ENCODE data around the gene PPA1. TPM values are rescaled to one million over a fixed set of nuclear protein-coding genes. Genes with fewer than 3 reads are reported as not detected.

PPA1 gene
- total RNA-seq, 1 experiment from 2014 or later: 234 TPM

DNA sequence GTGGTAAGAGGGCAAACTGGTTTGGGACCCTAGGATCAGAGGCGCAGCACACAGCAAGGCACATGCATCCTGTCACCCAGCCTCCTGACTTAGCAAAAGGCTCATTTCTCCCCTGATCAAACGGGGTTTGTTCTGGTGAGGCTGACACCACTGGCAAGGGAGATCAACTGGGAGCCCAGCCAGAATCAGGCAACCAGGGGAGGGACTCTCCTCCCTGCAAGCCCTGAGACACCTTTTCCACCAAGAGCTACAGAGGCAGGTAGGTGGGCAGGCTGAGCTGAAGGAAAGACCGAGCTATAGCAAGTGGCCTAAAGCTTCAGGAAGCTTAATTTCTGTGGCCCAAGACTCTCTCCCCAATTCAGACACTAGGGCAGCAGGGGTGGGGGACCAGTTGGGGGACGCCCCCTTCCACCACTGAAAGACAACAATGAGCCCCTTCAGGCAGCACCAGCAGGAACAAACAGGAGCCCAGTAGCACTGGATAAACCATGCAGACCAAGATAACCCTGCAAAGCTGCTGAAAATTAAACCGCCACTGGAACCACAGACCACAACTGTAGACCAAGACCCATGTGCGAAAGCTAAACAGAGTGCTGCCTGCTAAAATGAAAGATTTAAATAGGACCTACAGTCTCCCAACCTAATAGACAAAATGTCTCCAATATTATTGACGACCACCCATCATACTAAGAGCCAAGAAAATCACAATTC lies 35.8 kb downstream of the PPA1 start:
- intact Hi-C loops (cut with micrococcal nuclease): no loop called here
- POLR2A ChIA-PET: no interaction called here
- no TSS peak for BruUV-seq (replicated peaks)

More for the DNA sequence above, 35.8 kb downstream of the PPA1 start:
- 0 out of 2 replicates have a peak, but pooled peaks have one; percentile 26 for ATAC-seq
- no peaks in the 10 kb centered on the region for H3K9me2 ChIP-seq (ENCODE audit: insufficient read depth)
- H3K4me3 ChIP-seq (replicated peaks in 1 of 2; ENCODE audit: low read depth in 1 of 2, low read length in 2 of 2): no peak overlapping the region
- RAD21 ChIA-PET (ENCODE audit: low non-redundant PET in 1 of 2, low total read pairs in 2 of 2, uncharacterized antibody in 2 of 2, unreplicated experiment in 2 of 2): no interaction called here
- no peak overlapping the region for H3K4me2 ChIP-seq (ENCODE audit: low read length)
- TF ChIP-seq JUND (IDR thresholded peaks at IDR 0.05) (no peak), ATF3 (IDR thresholded peaks at IDR 0.05) (no peak), ZFX (IDR thresholded peaks at IDR 0.05) (no peak), RAD21 (IDR thresholded peaks at IDR 0.05; ENCODE audit: low read depth) (no peak), ZBTB33 (IDR thresholded peaks at IDR 0.05; ENCODE audit: extremely low read depth, insufficient replicate concordance, low read length) (no peak), TCF7L2 (IDR thresholded peaks at IDR 0.05; ENCODE audit: borderline replicate concordance, extremely low read depth, insufficient read depth, insufficient read length) (no peak), FOSL1 (IDR thresholded peaks at IDR 0.05; ENCODE audit: low read depth) (no peak), SIN3A (IDR thresholded peaks at IDR 0.05; ENCODE audit: low read depth) (no peak), ZNF274 (IDR thresholded peaks at IDR 0.05; ENCODE audit: low read depth, low read length) (no peak)
- H3K9ac ChIP-seq (ENCODE audit: low read length): no peak overlapping the region
- H3K79me2 ChIP-seq (ENCODE audit: insufficient read depth, low read length): no peaks in the 10 kb centered on the region
- no peak overlapping the region for H3K27ac ChIP-seq (ENCODE audit: low read depth, low read length)
- no peaks in the 10 kb centered on the region for H3K27me3 ChIP-seq (ENCODE audit: insufficient read depth, low read length)
- CTCF ChIA-PET: no interaction called here
- H2AFZ ChIP-seq (ENCODE audit: low read depth, low read length, poor library complexity, severe bottlenecking): no peak overlapping the region
- peaks cover 7 to 37% of the 10 kb centered on the region in 2 experiments for H3K36me3 ChIP-seq (ENCODE audit: control insufficient read depth in 1 of 2, insufficient read depth in 2 of 2, low read length in 2 of 2)
- DNase-seq (ENCODE audit: low read depth, low spot score): no peak
- no peaks in the 10 kb centered on the region for H3K9me3 ChIP-seq (ENCODE audit: control insufficient read depth in 1 of 2, insufficient read depth in 1 of 2, low read depth in 1 of 2, low read length in 2 of 2)
- no peaks in the 10 kb centered on the region for H3K4me1 ChIP-seq (ENCODE audit: control insufficient read depth in 1 of 2, insufficient read depth in 2 of 2, low read length in 2 of 2)
- H4K20me1 ChIP-seq (ENCODE audit: insufficient read depth): 0 out of 2 replicates have a peak, but pooled peaks cover 3% of the 10 kb centered on the region

All from HCT116 (cell line).